Adrenal gland (tissue), 12 donors: ENCODE data around the gene IGFBP4. TPM values are rescaled to one million over a fixed set of nuclear protein-coding genes. Genes with fewer than 3 reads are reported as not detected.

Experiments used
- DNase-seq, 7 donors: peaks; one replicate each; pipeline ENCODE4 v3.0.0-alpha.2; 2019 to 2020
- H3K27ac ChIP-seq, 5 donors: fragments of 200-600 bp; sonication (generic) in 4 of 5; 1 replicate in 3 of 5; 2 replicates in 2 of 5; pipeline versions ENCODE4 v1.5.1 to v1.8.0; 2016 to 2020; ENCODE audit warnings: mild to moderate bottlenecking in 1 of 5
- H3K27me3 ChIP-seq: fragments of 200-600 bp; 2 replicates; pipeline ENCODE4 v1.8.0; 2021
- H3K36me3 ChIP-seq, 2 donors: fragments of 200-600 bp; replicated peaks in 1 of 2; 1 replicate in 1 of 2; 2 replicates in 1 of 2; pipeline versions ENCODE4 v1.5.1 to v1.8.0; 2018 to 2022
- H3K4me1 ChIP-seq, 2 donors: fragments of 200-600 bp; replicated peaks in 1 of 2; 1 replicate in 1 of 2; 2 replicates in 1 of 2; pipeline versions ENCODE4 v1.5.1 to v1.8.0; 2018 to 2021
- H3K4me3 ChIP-seq, 4 donors: fragments of 200-600 bp; sonication (generic) in 3 of 4; one replicate each; pipeline ENCODE4 v1.5.1; 2016 to 2018
- H3K9me3 ChIP-seq, 3 donors: fragments of 200-600 bp; sonication (generic) in 1 of 3; replicated peaks in 1 of 3; 1 replicate in 2 of 3; 2 replicates in 1 of 3; pipeline versions ENCODE4 v1.5.1 to v1.8.0; 2016 to 2021
- CTCF ChIP-seq, 6 experiments: fragments of 450-650 bp in 4 of 6; fragments of 200-600 bp in 2 of 6; sonication (generic) in 1 of 6; IDR thresholded peaks; 1 replicate in 5 of 6; 2 replicates in 1 of 6; pipeline versions ENCODE4 v1.5.1 to v1.8.0; 2016 to 2021; ENCODE audit warnings: antibody characterized with exemption in 6 of 6, mild to moderate bottlenecking in 2 of 6, moderate library complexity in 1 of 6
- POLR2A ChIP-seq, 2 donors: fragments of 450-650 bp; IDR thresholded peaks; one replicate each; pipeline ENCODE4 v1.6.1; 2017; ENCODE audit warnings: antibody characterized with exemption in 2 of 2, mild to moderate bottlenecking in 2 of 2, moderate library complexity in 1 of 2
- WGBS, 4 donors: extraction: QIAGEN DNeasy Blood & Tissue Kit in 2 of 4; methylation state at CpG; one replicate each; pipeline versions ENCODE4 v1.1.5 to v1.1.7; 2013 to 2017; 5-methylcytosine and 5-hydroxymethylcytosine counted together
- intact Hi-C, 2 donors: fragments of 100-400 bp; cut with DNase I; formaldehyde crosslinking; loops; one replicate each; pipeline versions ENCODE4 v1.14.1 to v1.15.0; 2022 to 2023
- polyA plus RNA-seq, 3 donors: library from polyadenylated mRNA; stranded (reverse); fragments of 200-250 nt in 2 of 3; fragments of 350-450 nt in 1 of 3; fragmentation: Illumina TruSeq in 1 of 3; extraction: RNeasy Lipid Tissue Mini Kit (QIAGEN cat#74804) in 1 of 3; gene quantifications; one replicate each; pipeline ENCODE4 v1.2.3, GENCODE V29; 2013 to 2014
- total RNA-seq, 9 donors: library from RNA; depleted of rRNA in 4 of 9; stranded (reverse); fragments of >200 nt in 4 of 9; fragments of 120-200 nt in 1 of 9; fragmentation: NEBNext Ultra II Directional in 1 of 9; extraction: Animal tissue kit (Norgen Biotek cat#: 25700) in 1 of 9; gene quantifications; one replicate each; pipeline versions ENCODE4 v1.1.0 to v1.2.4, GENCODE V29; 2013 to 2023
- donor health status: healthy with polysubstance abuse.
- donor health status: Bipolar disorder and iron deficiency.
- donor health status: DM: yes; HTN: yes; CAD: no.
- donor health status: DM: no; HTN: no; CAD: no.
- donor health status: DM: no; HTN: no; CAD: no.
- donor health status: DM: yes; HTN: yes; CAD: no.

Gene IGFBP4
- total and polyA plus RNA-seq, 12 donors: 21.4 to 458 (median 256) TPM

- no peak for TF ChIP-seq CTCF (IDR thresholded peaks at IDR 0.05)
- TF ChIP-seq POLR2A (IDR thresholded peaks at IDR 0.05): no peak
- DNase-seq: no peak
- H3K27me3 ChIP-seq: no peaks in the 10 kb centered on the region
- no peak overlapping the region for H3K27ac ChIP-seq
- H3K9me3 ChIP-seq: no peaks in the 10 kb centered on the region
- H3K36me3 ChIP-seq: no peaks in the 10 kb centered on the region
- intact Hi-C loops: no loop called here
- H3K4me1 ChIP-seq: peaks cover 12 to 14% of the 10 kb centered on the region in 2 donors
- WGBS, 4 donors: 89 to 93% (median 91%) methylated on average over 9 to 10 of the region's 10 CpGs
- H3K4me3 ChIP-seq: no peak overlapping the region
Measured at GRCh38 chr17:40500709-40501108, 57.5 kb downstream of the IGFBP4 start.

GRCh38 chr17:40501499-40501911 is 58.3 kb downstream of the IGFBP4 start, which contains the start of gene TNS4:
TSS of gene TNS4 (minus strand) at chr17:40501623. CDS start at chr17:40496425, 5,198 bp downstream.
- no peaks in the 10 kb centered on the region for H3K9me3 ChIP-seq
- intact Hi-C loops: no loop called here
- no peak for TF ChIP-seq POLR2A (IDR thresholded peaks at IDR 0.05)
- no peak for TF ChIP-seq CTCF (IDR thresholded peaks at IDR 0.05)
- no peaks in the 10 kb centered on the region for H3K27me3 ChIP-seq
- peaks cover 12 to 14% of the 10 kb centered on the region in 2 donors for H3K4me1 ChIP-seq
- H3K36me3 ChIP-seq: no peaks in the 10 kb centered on the region
- H3K27ac ChIP-seq: no peak within 1 kb of the TSS
- DNase-seq: no peak
- H3K4me3 ChIP-seq: no peak within 1 kb of the TSS
- 79 to 92% (median 83%) methylated on average over 2 to 7 of the region's 7 CpGs for WGBS, 4 donors

- no peak overlapping the region for H3K4me3 ChIP-seq
- intact Hi-C loops: no loop called here
- TF ChIP-seq CTCF (IDR thresholded peaks at IDR 0.05) (no peak), POLR2A (IDR thresholded peaks at IDR 0.05) (no peak)
- no peaks in the 10 kb centered on the region for H3K9me3 ChIP-seq
- no peaks in the 10 kb centered on the region for H3K36me3 ChIP-seq
- H3K4me1 ChIP-seq: peaks cover 12 to 14% of the 10 kb centered on the region in 2 donors
- no peak overlapping the region for H3K27ac ChIP-seq
- DNase-seq: no peak
- no peaks in the 10 kb centered on the region for H3K27me3 ChIP-seq
- 88 to 96% (median 92%) methylated on average over 5 of the region's 5 CpGs for WGBS, 4 donors
Measured at GRCh38 chr17:40502716-40503115, 59.5 kb downstream of the IGFBP4 start.

GRCh38 chr17:40503154-40503553 is 59.9 kb downstream of the IGFBP4 start:
- no peak for DNase-seq
- no peak for TF ChIP-seq POLR2A (IDR thresholded peaks at IDR 0.05)
- 89 to 100% (median 93%) methylated on average over 2 of the region's 2 CpGs for WGBS, 4 donors
- no peak overlapping the region for H3K4me3 ChIP-seq
- no peaks in the 10 kb centered on the region for H3K27me3 ChIP-seq
- H3K36me3 ChIP-seq: no peaks in the 10 kb centered on the region
- peaks cover 12 to 14% of the 10 kb centered on the region in 2 donors for H3K4me1 ChIP-seq
- H3K27ac ChIP-seq: no peak overlapping the region
- no peaks in the 10 kb centered on the region for H3K9me3 ChIP-seq
- intact Hi-C loops: no loop called here

- Histone ChIP-seq H3K27me3 (no peaks in the 10 kb centered on the region), H3K9me3 (no peaks in the 10 kb centered on the region), H3K36me3 (no peaks in the 10 kb centered on the region), H3K4me1 (no peaks in the 10 kb centered on the region), H3K4me3 (no peak overlapping the region), H3K27ac (no peak overlapping the region)
- intact Hi-C loops: no loop called here
- TF ChIP-seq CTCF (IDR thresholded peaks at IDR 0.05) (no peak), POLR2A (IDR thresholded peaks at IDR 0.05) (no peak)
- WGBS, 4 donors: 81 to 93% (median 90%) methylated on average over 4 to 5 of the region's 5 CpGs
- DNase-seq: no peak
Measured at GRCh38 chr17:40506786-40507185, 63.5 kb downstream of the IGFBP4 start.
